Sigmoid colon (tissue), 7 donors: Measurements from ENCODE around the gene ARL5B. TPM values are rescaled to one million over a fixed set of nuclear protein-coding genes. Genes with fewer than 3 reads are reported as not detected.
A peak's percentile ranks its signal among the peaks of the same experiment; 100 is the strongest.

Source experiments
- DNase-seq: peaks from one replicate; pipeline ENCODE4 v3.0.0-alpha.2; 2019
- H3K27ac ChIP-seq, 4 donors: fragments of 200-600 bp; sonication (generic); one replicate each; pipeline ENCODE4 v1.5.1; 2016 to 2019; ENCODE audit warnings: mild to moderate bottlenecking in 1 of 4
- H3K27me3 ChIP-seq, 3 donors: fragments of 200-600 bp; sonication (generic); one replicate each; pipeline ENCODE4 v1.5.1; 2019; ENCODE audit warnings: mild to moderate bottlenecking in 1 of 3
- H3K36me3 ChIP-seq, 4 donors: fragments of 200-600 bp; sonication (generic); one replicate each; pipeline ENCODE4 v1.5.1; 2016 to 2019
- H3K4me1 ChIP-seq, 4 donors: fragments of 200-600 bp; sonication (generic); one replicate each; pipeline ENCODE4 v1.5.1; 2017 to 2019
- H3K4me3 ChIP-seq, 4 donors: fragments of 200-600 bp; sonication (generic); one replicate each; pipeline ENCODE4 v1.5.1; 2017 to 2019; ENCODE audit warnings: mild to moderate bottlenecking in 2 of 4, moderate library complexity in 1 of 4
- H3K9me3 ChIP-seq, 4 donors: fragments of 200-600 bp in 3 of 4; sonication (generic) in 3 of 4; one replicate each; pipeline versions ENCODE4 v1.5.1 to v1.6.1; 2013 to 2019
- CTCF ChIP-seq, 4 experiments: fragments of 450-650 bp in 3 of 4; fragments of 200-600 bp in 1 of 4; IDR thresholded peaks; one replicate each; pipeline ENCODE4 v1.5.1; 2016 to 2019; ENCODE audit warnings: antibody characterized with exemption in 4 of 4, mild to moderate bottlenecking in 3 of 4, moderate library complexity in 2 of 4
- EP300 ChIP-seq, 4 donors: sonication (generic); formaldehyde crosslinking; IDR thresholded peaks; one replicate each; pipeline ENCODE4 v1.6.1; 2017; ENCODE audit warnings: antibody characterized with exemption in 4 of 4
- POLR2A ChIP-seq, 2 donors: fragments of 450-650 bp; IDR thresholded peaks; one replicate each; pipeline ENCODE4 v1.6.1; 2016; ENCODE audit warnings: antibody characterized with exemption in 2 of 2, mild to moderate bottlenecking in 2 of 2, moderate library complexity in 2 of 2
- POLR2AphosphoS5 ChIP-seq, 4 donors: sonication (generic); formaldehyde crosslinking; IDR thresholded peaks; one replicate each; pipeline ENCODE4 v1.6.1; 2017; ENCODE audit warnings: antibody characterized with exemption in 4 of 4
- WGBS, 2 donors: extraction: QIAGEN DNeasy Blood & Tissue Kit; methylation state at CpG; one replicate each; pipeline ENCODE4 v1.1.7; 2013; 5-methylcytosine and 5-hydroxymethylcytosine counted together
- intact Hi-C: fragments of 100-400 bp; cut with DNase I; formaldehyde crosslinking; loops from one replicate; pipeline ENCODE4 v1.15.1; 2023
- polyA plus RNA-seq, 3 donors: library from polyadenylated mRNA; stranded (reverse); fragments of 200-250 nt; gene quantifications; one replicate each; pipeline ENCODE4 v1.2.3, GENCODE V29; 2013
- total RNA-seq, 4 donors: library from RNA; depleted of rRNA; stranded (reverse); fragments of >200 nt; gene quantifications; one replicate each; pipeline ENCODE4 v1.1.0, GENCODE V29; 2016
- donor health status: healthy with polysubstance abuse.
- donor health status: Bipolar disorder and iron deficiency.
- donor health status: healthy.

Gene ARL5B
- total and polyA plus RNA-seq, 7 donors = 3.0 to 11.2 (median 9.0) TPM

- H3K27ac ChIP-seq = peak overlapping the region in 2 of 4 donors; percentile 94 to 97
These were observed 1.7 kb downstream of the ARL5B start for GRCh38 chr10:18660816-18661431.

GRCh38 chr10:18664841-18665478 is 5.7 kb downstream of the ARL5B start:
- Histone ChIP-seq H3K4me1 (peaks cover 0 to 51% (median 22%) of the 10 kb centered on the region in 4 donors), H3K27me3 (no peaks in the 10 kb centered on the region), H3K27ac (no peak overlapping the region), H3K9me3 (no peaks in the 10 kb centered on the region), H3K36me3 (peaks cover 0 to 18% (median 2%) of the 10 kb centered on the region in 4 donors), H3K4me3 (no peak overlapping the region)
- TF ChIP-seq POLR2A (IDR thresholded peaks at IDR 0.05) = no peak
- no peak for TF ChIP-seq CTCF (IDR thresholded peaks at IDR 0.05)
- no peak for TF ChIP-seq POLR2AphosphoS5 (IDR thresholded peaks at IDR 0.05)
- TF ChIP-seq EP300 (IDR thresholded peaks at IDR 0.05) = no peak
- 90 to 96% methylated on average over 2 of the region's 2 CpGs for WGBS, 2 donors
- intact Hi-C loops = no loop called here
- DNase-seq = no peak

More at GRCh38 chr10:18660816-18661431, 1.7 kb downstream of the ARL5B start:
- no peaks in the 10 kb centered on the region for H3K36me3 ChIP-seq
- H3K9me3 ChIP-seq = no peaks in the 10 kb centered on the region
- TF ChIP-seq POLR2A (IDR thresholded peaks at IDR 0.05) (no peak), EP300 (IDR thresholded peaks at IDR 0.05) (no peak)
- WGBS, 2 donors = 69 to 86% methylated on average over 19 of the region's 19 CpGs
- peak overlapping the region in 2 of 4 donors; percentile 92 to 93 for H3K4me3 ChIP-seq
- no peaks in the 10 kb centered on the region for H3K27me3 ChIP-seq
- DNase-seq = no peak
- intact Hi-C loops = no loop called here
- peaks cover 0 to 42% (median 32%) of the 10 kb centered on the region in 4 donors for H3K4me1 ChIP-seq

GRCh38 chr10:18665815-18666558 is 6.8 kb downstream of the ARL5B start:
- Histone ChIP-seq H3K4me3 (no peak overlapping the region), H3K4me1 (peaks cover 0 to 42% (median 14%) of the 10 kb centered on the region in 4 donors), H3K36me3 (peaks cover 0 to 26% (median 6%) of the 10 kb centered on the region in 4 donors), H3K27me3 (no peaks in the 10 kb centered on the region), H3K27ac (no peak overlapping the region), H3K9me3 (no peaks in the 10 kb centered on the region)
- intact Hi-C loops = no loop called here
- DNase-seq = no peak
- TF ChIP-seq POLR2A (IDR thresholded peaks at IDR 0.05) (no peak), CTCF (IDR thresholded peaks at IDR 0.05) (no peak), EP300 (IDR thresholded peaks at IDR 0.05) (no peak), POLR2AphosphoS5 (IDR thresholded peaks at IDR 0.05) (no peak)
- WGBS, 2 donors = 50 to 66% methylated on average over 3 of the region's 3 CpGs

DNA sequence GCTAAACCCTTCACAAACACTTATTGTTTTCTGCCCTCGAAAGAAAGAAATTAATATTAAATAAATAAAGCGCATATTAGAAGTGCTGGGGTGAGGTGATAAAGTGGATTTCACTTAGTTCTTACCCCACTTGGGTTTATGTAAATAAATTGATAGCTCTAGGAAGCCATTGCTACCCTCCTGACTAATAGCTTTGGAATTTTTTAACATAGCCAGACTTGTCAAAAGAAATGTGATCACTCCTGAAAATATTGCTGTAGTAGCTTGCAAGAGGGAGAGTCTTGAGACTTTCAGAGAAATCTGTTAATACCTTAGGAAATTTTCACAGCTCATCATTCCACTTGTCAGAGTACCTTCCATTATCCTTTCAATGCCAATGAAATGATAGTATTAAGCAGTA is 7.6 kb downstream of the ARL5B start:
- H3K27ac ChIP-seq = no peak overlapping the region
- peaks cover 0 to 33% (median 6%) of the 10 kb centered on the region in 4 donors for H3K4me1 ChIP-seq
- intact Hi-C loops = no loop called here
- 84 to 85% methylated on average over 2 of the region's 2 CpGs for WGBS, 2 donors
- no peaks in the 10 kb centered on the region for H3K27me3 ChIP-seq
- DNase-seq = no peak
- no peak overlapping the region for H3K4me3 ChIP-seq
- no peak for TF ChIP-seq CTCF (IDR thresholded peaks at IDR 0.05)
- no peak for TF ChIP-seq POLR2A (IDR thresholded peaks at IDR 0.05)
- no peak for TF ChIP-seq EP300 (IDR thresholded peaks at IDR 0.05)
- no peak for TF ChIP-seq POLR2AphosphoS5 (IDR thresholded peaks at IDR 0.05)
- H3K36me3 ChIP-seq = peaks cover 0 to 34% (median 8%) of the 10 kb centered on the region in 4 donors
- H3K9me3 ChIP-seq = no peaks in the 10 kb centered on the region

GRCh38 chr10:18668026-18668425 is 8.8 kb downstream of the ARL5B start:
- peaks cover 0 to 27% (median 3%) of the 10 kb centered on the region in 4 donors for H3K4me1 ChIP-seq
- H3K4me3 ChIP-seq = no peak overlapping the region
- no peaks in the 10 kb centered on the region for H3K9me3 ChIP-seq
- H3K27ac ChIP-seq = no peak overlapping the region
- DNase-seq = no peak
- no peaks in the 10 kb centered on the region for H3K27me3 ChIP-seq
- TF ChIP-seq POLR2A (IDR thresholded peaks at IDR 0.05) (no peak), CTCF (IDR thresholded peaks at IDR 0.05) (no peak), POLR2AphosphoS5 (IDR thresholded peaks at IDR 0.05) (no peak)
- peaks cover 0 to 46% (median 8%) of the 10 kb centered on the region in 4 donors for H3K36me3 ChIP-seq
- 84 to 90% methylated on average over 2 of the region's 2 CpGs for WGBS, 2 donors
- intact Hi-C loops = no loop called here
